Pancreas (tissue), 10 donors: Measurements from ENCODE around the gene LMNTD2. TPM values are rescaled to one million over a fixed set of nuclear protein-coding genes. Genes with fewer than 3 reads are reported as not detected.

Experiments used
- ATAC-seq, 4 donors: fragments of 200-7000 bp; cut with Tn5 transposase; one replicate each; pipeline versions ENCODE4 v1.8.0 to v1.9.1; 2020; ENCODE audit warnings: mild to moderate bottlenecking in 4 of 4, moderate library complexity in 4 of 4
- DNase-seq, 6 donors: peaks; one replicate each; pipeline ENCODE4 v3.0.0-alpha.2; 2020
- FAIRE-seq: peaks from 2 replicates; lab custom pipeline; 2012; peaks lifted over from hg19 to GRCh38; lab: Jason Lieb, UNC
- H3K27ac ChIP-seq, 4 donors: fragments of 200-600 bp; sonication (generic); 1 replicate in 3 of 4; 2 replicates in 1 of 4; pipeline versions ENCODE4 v1.5.0 to v1.8.0; 2020
- H3K27me3 ChIP-seq, 4 donors: fragments of 200-600 bp; one replicate each; pipeline ENCODE4 v1.8.0; 2021
- H3K36me3 ChIP-seq, 3 donors: fragments of 200-600 bp; sonication (generic) in 1 of 3; one replicate each; pipeline versions ENCODE4 v1.5.0 to v1.8.0; 2020 to 2021
- H3K4me1 ChIP-seq, 3 donors: fragments of 200-600 bp; one replicate each; pipeline ENCODE4 v1.8.0; 2021
- H3K4me3 ChIP-seq, 4 donors: fragments of 200-600 bp; sonication (generic) in 2 of 4; one replicate each; pipeline versions ENCODE4 v1.5.0 to v1.8.0; 2020 to 2021
- H3K9me3 ChIP-seq, 4 donors: fragments of 200-600 bp; one replicate each; pipeline ENCODE4 v1.8.0; 2021
- CTCF ChIP-seq, 4 donors: fragments of 200-600 bp; sonication (generic) in 3 of 4; IDR thresholded peaks; one replicate each; pipeline versions ENCODE4 v1.5.0 to v1.8.0; 2021; ENCODE audit warnings: antibody characterized with exemption in 4 of 4
- WGBS, 2 donors: extraction: QIAGEN DNeasy Blood & Tissue Kit; methylation state at CpG; one replicate each; pipeline ENCODE4 v1.1.7; 2013; 5-methylcytosine and 5-hydroxymethylcytosine counted together
- intact Hi-C, 3 donors: fragments of 100-400 bp; cut with DNase I; formaldehyde crosslinking; loops; one replicate each; pipeline versions ENCODE4 v1.11.1 to v1.14.2; 2022
- polyA plus RNA-seq, 2 donors: library from polyadenylated mRNA; stranded (reverse); fragments of 200-250 nt; gene quantifications; one replicate each; pipeline ENCODE4 v1.2.3, GENCODE V29; 2013
- total RNA-seq, 6 donors: library from RNA; stranded (reverse); fragmentation: NEBNext Ultra II Directional in 4 of 6; extraction: Animal tissue kit (Norgen Biotek cat#: 25700) in 4 of 6; gene quantifications; one replicate each; pipeline versions ENCODE4 v1.2.1 to v1.2.4, GENCODE V29; 2021 to 2023
- donor health status: healthy with polysubstance abuse.
- donor health status: DM: no; HTN: no; CAD: no; lungs with moderate emphysema.
- donor health status: DM: no; HTN: no; CAD: no.
- donor health status: control.
- donor health status: control.
- donor health status: Bipolar disorder and iron deficiency.
- donor health status: DM: yes; HTN: yes; CAD: no.
- donor health status: DM: no; HTN: no; CAD: no.
- donor health status: DM: no; HTN: no; CAD: no.
- donor health status: DM: yes; HTN: yes; CAD: no.

LMNTD2 gene
- total and polyA plus RNA-seq, 8 donors, result 2.7 to 24.2 (median 5.9) TPM

- H3K4me1 ChIP-seq, result peaks cover 0 to 8% (median 7%) of the 10 kb centered on the region in 3 donors
- H3K36me3 ChIP-seq, result no peaks in the 10 kb centered on the region
- peak; percentile 31 to 58 (median 44) for TF ChIP-seq CTCF (IDR thresholded peaks at IDR 0.05)
- no peak for FAIRE-seq
- 2 to 5% methylated on average over 32 to 56 of the region's 60 CpGs for WGBS, 2 donors
- peak; percentile 68 to 90 (median 85) for DNase-seq
- peak; percentile 78 to 89 (median 84) for ATAC-seq
- intact Hi-C loops, result loop anchor here in 2 of 3 donors (5.0 to 10.0 kb wide), 2 partner anchors 168 to 170 kb away; no protein-coding TSS in a partner anchor
- H3K9me3 ChIP-seq, result no peaks in the 10 kb centered on the region
- no peaks in the 10 kb centered on the region for H3K27me3 ChIP-seq
- peak overlapping the region; percentile 23 to 57 (median 51) for H3K4me3 ChIP-seq
- peak overlapping the region in 2 of 4 donors; percentile 35 to 41 for H3K27ac ChIP-seq
Measured at GRCh38 chr11:554428-555226, 5.9 kb downstream of the LMNTD2 start.

GRCh38 chr11:553988-554340, 6.6 kb downstream of the LMNTD2 start:
- DNase-seq (peak in 1 of 6 donors; percentile 72), ATAC-seq (peak in 2 of 4 donors; percentile 0 to 2), FAIRE-seq (no peak)
- Histone ChIP-seq H3K36me3 (no peaks in the 10 kb centered on the region), H3K4me3 (peak overlapping the region in 1 of 4 donors; percentile 54), H3K9me3 (no peaks in the 10 kb centered on the region), H3K27ac (no peak overlapping the region), H3K4me1 (peaks cover 0 to 8% (median 7%) of the 10 kb centered on the region in 3 donors), H3K27me3 (no peaks in the 10 kb centered on the region)
- TF ChIP-seq CTCF (IDR thresholded peaks at IDR 0.05), result no peak
- intact Hi-C loops, result loop anchor here in 1 of 3 donors (10.0 kb wide), 1 partner anchor 171 kb away; no protein-coding TSS in a partner anchor
- WGBS, 2 donors, result 34 to 35% methylated on average over 10 to 11 of the region's 11 CpGs

GRCh38 chr11:553083-553987, 7.2 kb downstream of the LMNTD2 start:
- WGBS, 2 donors, result 70 to 74% methylated on average over 26 to 27 of the region's 27 CpGs
- no peak for FAIRE-seq
- Histone ChIP-seq H3K4me3 (no peak overlapping the region), H3K27me3 (no peaks in the 10 kb centered on the region), H3K36me3 (no peaks in the 10 kb centered on the region), H3K4me1 (peaks cover 0 to 8% (median 7%) of the 10 kb centered on the region in 3 donors), H3K9me3 (no peaks in the 10 kb centered on the region), H3K27ac (no peak overlapping the region)
- intact Hi-C loops, result loop anchor here in 1 of 3 donors (10.0 kb wide), 1 partner anchor 171 kb away; no protein-coding TSS in a partner anchor
- no peak for ATAC-seq
- DNase-seq, result peak in 2 of 6 donors; percentile 51 to 81
- TF ChIP-seq CTCF (IDR thresholded peaks at IDR 0.05), result no peak

GRCh38 chr11:551596-551995, 8.9 kb downstream of the LMNTD2 start:
- TF ChIP-seq CTCF (IDR thresholded peaks at IDR 0.05), result no peak
- no peak for FAIRE-seq
- intact Hi-C loops, result loop anchor here in 1 of 3 donors (10.0 kb wide), 1 partner anchor 173 kb away; no protein-coding TSS in a partner anchor
- Histone ChIP-seq H3K27ac (no peak overlapping the region), H3K4me3 (no peak overlapping the region), H3K4me1 (peaks cover 0 to 8% (median 7%) of the 10 kb centered on the region in 3 donors), H3K9me3 (no peaks in the 10 kb centered on the region), H3K27me3 (no peaks in the 10 kb centered on the region), H3K36me3 (no peaks in the 10 kb centered on the region)
- 79 to 81% methylated on average over 10 to 12 of the region's 12 CpGs for WGBS, 2 donors
- no peak for ATAC-seq
- DNase-seq, result peak in 2 of 6 donors; percentile 31 to 79
